Stimulated activated CD4-positive, alpha-beta T cell treated with anti-CD3 and anti-CD28 coated beads, Interleukin-1b, Interleukin-23, amount 100 ng/mL, for 48 hours (primary cell): ENCODE results near the gene ARHGEF10L.

Experiments
- DNase-seq: peaks from one replicate; pipeline ENCODE4 v3.0.0-alpha.2; 2020

The ARHGEF10L gene

DNA sequence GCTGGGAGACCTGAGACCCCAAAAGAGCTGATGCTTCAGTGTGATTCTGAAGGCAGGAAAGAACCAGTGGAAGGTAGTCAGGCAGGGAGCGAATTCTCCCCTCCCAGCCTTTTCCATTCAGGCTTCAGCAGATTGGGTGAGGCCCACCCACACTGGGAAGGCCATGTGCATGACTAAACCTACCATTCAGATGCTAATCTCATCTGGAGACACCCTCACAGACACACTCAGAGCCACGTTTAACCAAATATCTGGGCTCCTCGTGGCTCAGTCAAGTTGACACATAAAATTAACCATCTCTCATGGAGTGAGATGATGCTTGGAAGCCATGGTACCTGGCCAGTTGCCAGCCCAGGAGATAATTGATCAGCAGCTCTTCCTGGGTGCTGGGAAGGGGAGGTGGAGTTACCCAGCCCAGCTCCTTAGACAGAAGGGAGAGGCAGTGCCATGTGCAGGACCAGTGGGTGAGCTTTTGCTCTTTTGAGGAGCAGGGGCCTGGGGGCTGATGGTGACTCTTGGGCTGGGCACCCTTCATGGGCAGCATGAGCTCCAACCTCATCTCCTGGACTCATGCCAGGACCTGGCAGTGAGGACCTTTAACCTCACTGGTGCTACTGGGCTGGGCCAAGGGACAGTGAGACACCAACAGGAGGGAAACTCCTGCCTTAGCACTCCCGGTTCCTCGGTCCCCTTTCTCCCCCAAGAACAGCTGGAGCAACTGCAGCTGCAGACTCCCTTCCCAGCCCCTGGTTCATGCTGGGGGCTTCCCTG, 126.6 kb downstream of the ARHGEF10L start:
- DNase-seq, result no peak

- DNase-seq, result no peak
These were observed 128.1 kb downstream of the ARHGEF10L start for GRCh38 chr1:17667641-17668040.

DNA sequence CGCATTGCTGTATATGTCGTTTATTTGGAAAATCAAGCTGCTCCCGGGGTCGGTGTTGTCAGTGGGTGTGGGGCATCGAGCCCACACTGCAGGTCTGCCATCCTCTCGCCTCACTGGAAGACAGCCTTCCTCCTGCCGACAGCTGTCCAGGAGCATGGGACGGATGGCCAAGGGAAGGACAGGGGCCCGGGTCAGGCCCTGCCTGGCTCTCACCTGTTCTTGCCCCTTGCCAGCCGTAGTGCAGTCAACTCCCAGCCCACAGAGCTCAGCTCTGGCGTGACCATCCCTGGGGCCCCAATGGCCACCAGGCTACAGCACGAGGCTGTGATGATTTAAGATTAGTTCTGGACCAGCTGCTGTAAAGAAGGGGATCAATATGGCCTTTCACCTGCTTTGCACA, 128.7 kb downstream of the ARHGEF10L start:
- DNase-seq, result no peak

GRCh38 chr1:17668624-17669175, 129.2 kb downstream of the ARHGEF10L start:
- DNase-seq, result no peak

GRCh38 chr1:17669305-17669704, 129.8 kb downstream of the ARHGEF10L start:
- DNase-seq, result no peak

- no peak for DNase-seq
These were observed 130.5 kb downstream of the ARHGEF10L start for GRCh38 chr1:17669866-17670451.

DNA sequence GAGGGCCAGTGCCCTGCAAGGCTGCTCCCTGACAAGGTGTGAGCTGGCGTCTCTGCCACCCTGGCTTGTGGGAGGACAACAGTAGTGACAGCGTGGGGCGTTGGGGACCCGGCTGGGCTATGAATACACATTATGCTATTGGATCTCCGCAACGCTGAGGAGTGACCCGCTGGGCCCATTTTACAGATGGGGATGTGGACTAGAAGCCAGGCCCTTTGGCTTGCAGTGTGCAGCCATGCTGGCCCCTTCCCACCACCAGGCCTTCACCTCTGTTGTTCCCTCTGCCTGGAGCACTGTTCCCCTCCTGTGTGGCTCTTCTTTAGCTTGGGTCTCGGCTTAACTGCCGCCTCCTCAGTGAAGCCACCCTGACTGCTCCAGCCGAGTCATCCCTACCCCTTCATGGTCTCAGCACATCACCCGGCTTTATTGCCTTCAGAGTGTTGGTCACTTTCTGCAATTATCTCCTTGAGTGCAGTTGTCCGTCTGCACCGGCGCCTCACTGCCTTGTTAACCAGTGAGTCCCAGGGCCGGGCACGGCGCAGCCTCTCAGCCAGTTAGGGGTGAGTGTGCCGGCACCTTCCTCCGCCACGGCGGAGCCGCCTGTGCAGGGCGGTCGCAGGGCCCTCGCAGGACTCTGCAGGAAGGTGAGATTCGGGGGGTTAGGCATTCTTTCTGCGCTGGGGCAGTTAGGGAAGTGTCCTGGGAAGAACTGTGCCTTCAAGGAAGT, 131.3 kb downstream of the ARHGEF10L start:
- no peak for DNase-seq

DNA sequence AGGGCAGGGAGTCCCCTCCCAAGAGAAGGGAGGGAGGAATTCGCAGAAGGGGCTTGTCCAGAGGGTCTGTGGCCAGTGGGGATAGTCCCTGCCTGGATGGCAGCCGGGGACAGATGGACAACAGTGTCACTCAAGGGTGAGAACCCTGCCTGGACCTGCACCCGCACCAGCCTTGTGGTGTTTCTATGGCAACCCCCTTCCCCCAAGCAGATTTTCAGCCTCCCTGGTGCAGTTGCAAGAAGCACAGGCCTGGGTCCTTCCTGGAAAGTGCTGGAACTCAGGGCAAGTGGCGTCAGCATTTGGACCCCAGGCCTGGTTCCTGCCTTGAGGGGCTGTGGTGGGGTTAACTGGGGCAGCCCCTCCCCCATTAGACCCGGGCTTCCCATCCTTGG, 131.8 kb downstream of the ARHGEF10L start:
- no peak for DNase-seq

DNA sequence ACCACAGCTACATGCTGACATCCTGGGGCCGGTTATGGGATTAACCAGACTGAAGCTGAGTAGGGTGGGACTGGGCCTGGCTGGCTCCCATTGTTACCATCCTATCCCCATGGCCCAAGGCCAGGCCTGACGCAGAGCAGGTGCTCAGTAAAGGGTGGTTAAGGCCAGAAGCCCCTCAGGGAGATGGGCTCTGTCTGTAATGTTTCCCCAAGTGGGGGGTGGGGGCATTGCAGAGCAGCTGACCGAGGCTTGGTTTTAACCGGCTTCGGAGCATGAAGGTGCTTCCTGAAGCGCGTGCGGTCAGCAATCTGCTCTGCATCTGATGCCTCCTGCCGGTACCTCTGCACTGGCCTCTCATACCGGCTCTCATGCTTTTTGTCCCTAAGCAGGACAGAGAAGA, 132.2 kb downstream of the ARHGEF10L start:
- DNase-seq, result no peak

- no peak for DNase-seq
These were observed 132.7 kb downstream of the ARHGEF10L start for GRCh38 chr1:17672226-17672625.

DNA sequence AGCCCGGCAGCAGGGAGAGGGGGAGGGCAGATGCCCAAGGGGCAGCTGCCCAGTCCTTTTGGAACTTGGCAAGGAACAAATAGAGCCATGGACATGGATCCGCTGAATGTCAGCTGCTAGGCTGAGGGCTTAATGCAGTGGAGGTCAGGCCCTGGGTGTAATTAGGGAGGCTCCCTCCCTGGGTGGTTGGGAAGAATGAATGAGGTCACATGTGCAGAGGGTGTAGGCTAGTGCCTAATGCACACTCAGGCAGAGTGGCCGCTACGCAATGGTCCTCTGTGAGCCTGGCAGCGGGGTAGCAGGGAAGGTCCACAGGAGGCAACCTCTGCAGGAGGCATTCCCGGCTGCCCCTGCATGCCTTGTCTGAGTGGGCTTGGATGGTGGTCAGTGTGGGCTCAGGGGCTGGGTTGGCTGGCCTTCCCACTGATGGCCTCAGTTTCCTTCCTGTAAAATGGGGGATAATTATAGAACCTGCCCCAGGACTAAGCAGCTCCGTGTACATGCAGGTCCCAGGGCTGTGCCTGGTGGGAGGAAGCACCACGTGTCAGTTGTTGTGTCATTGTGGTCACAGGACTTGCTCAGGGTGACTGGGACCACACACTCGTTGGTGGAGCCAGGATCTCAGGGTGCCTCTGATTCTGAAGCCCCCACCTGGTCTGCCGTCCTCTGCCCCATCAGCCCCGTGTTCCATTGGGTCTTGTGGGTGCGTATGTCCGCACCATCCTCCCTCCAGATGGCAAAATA, 134.0 kb downstream of the ARHGEF10L start:
- no peak for DNase-seq

DNA sequence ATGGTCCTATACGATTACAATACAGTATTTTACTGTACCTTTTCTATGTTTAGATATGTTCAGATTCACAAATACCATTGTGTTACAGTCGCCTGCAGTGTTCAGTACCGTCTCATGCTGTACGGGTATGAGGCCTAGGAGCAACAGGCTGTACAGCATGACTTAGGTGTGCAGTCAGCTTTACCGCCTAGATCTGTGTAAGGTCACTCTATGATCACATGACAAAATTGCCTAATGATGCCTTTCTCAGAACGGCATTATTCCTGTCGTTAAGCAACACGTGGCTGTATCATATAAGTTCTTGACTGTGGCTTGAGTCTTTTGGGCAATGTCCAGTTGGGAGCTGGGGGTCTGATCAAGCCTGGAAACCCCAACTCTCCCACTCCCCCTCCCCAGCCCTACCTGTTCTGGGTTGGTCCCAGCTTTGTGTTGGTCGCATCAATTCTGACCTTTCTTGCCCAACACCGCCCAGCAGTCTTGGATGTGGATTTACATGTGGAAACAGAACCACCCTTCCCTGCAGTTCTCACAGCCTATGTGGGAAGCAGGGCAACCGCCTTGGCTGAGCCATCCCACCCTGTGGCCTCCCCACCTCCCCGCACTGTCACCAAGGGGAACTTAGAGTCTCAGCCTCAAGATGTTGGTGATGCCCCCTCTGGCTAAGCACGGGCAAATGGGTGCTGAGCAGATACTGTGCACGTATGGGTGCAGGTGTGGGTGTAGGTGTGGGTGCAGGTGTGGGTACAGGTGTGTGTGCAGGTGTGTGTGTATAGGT, 135.4 kb downstream of the ARHGEF10L start:
- DNase-seq, result no peak

DNA sequence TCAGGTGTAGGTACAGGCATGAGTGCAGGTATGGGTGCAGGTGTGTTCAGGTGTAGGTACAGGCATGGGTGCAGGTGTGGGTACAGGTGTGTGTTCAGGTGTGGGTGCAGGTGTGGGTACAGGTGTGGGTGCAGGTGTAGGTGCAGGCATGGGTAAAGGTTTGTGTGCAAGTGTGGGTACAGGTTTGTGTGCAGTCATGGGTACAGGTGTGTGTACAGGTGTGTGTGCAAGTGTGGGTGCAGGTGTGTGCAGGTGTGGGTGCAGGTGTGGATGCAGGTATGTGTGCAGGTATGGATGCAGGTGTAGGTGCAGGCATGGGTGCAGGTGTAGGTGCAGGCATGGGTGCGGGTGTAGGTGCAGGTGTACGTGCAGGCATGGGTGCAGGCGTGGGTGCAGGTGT, 136.2 kb downstream of the ARHGEF10L start:
- DNase-seq, result no peak

DNA sequence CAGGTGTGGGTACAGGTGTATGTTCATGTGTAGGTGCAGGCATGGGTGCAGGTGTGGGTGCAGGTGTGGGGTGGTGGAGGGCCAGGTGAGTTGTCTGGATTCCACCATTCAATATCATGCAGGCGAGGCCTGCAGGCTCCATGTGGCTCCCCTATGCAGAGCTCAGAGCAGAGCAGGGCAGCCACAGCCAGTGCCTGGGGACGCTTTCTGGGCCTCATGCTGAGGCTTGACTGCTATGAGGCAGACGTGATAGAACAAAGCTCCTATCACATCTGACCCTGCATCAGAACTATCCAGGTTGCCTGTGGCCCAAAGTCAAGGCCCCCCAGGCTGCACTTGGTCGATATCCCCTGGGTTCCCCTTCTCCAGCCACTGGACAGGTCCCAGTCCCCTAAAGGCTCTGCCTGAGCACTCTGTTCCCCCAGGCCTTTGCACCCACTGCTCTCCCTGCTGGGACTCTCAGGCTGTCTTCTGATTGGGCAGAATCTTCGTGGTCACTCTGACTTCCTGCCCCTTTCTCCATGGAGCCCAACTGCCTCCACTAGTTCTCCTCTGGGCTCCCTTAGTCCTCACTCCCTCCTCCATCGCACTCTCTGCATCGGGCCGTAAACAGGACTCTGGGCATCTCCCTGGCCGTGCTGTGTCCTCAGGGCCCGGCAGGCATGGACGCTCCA, 137.0 kb downstream of the ARHGEF10L start:
- DNase-seq, result no peak

GRCh38 chr1:17678011-17678410, 138.5 kb downstream of the ARHGEF10L start:
- DNase-seq, result no peak

DNA sequence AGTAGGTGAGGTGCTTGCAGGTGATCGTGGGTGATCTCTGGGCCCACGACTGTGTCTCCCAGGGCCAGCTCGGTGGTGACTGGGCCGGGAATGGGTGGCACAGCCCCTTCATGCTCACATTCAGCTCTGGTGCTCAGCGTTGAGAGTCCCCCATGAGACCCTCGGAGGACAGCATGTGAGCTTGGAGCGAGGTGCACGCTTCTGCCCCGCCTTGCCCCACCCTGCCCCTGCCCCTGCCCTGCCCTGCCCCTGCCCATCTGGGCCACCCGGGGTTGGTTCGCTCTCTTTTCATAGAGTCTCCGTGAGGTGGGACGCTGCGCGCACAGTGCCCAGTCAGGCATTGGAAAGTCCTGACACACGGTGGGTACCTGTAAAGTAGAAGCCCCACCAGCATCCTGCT, 140.4 kb downstream of the ARHGEF10L start:
- DNase-seq, result no peak

GRCh38 chr1:17680308-17680707, 140.8 kb downstream of the ARHGEF10L start:
- no peak for DNase-seq

- DNase-seq, result no peak
These were observed 142.9 kb downstream of the ARHGEF10L start for GRCh38 chr1:17682400-17682799.

DNA sequence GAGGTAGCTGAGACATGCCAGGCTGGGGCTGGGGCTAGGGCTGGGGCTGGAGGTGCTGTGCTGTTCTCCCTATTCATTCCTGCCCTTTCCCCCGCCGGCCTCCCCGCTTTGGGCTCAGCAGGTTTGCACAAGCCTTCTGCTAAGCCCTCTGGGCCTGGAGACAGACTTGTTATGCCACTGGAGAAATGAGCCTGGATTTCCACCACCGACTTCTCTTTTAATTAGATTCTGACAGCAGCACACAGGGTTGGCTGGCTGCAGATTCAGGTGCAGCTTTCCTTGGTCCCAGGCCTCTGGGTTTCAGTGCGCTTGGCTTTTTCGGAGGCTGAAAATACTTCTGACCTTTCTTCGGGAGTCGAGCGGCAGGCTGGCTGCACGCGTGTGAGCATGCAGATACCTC, 144.1 kb downstream of the ARHGEF10L start:
- no peak for DNase-seq

- DNase-seq, result no peak
These were observed 145.3 kb downstream of the ARHGEF10L start for GRCh38 chr1:17684810-17685209.

- no peak for DNase-seq
These were observed 146.8 kb downstream of the ARHGEF10L start for GRCh38 chr1:17686258-17686657.

GRCh38 chr1:17687145-17687544, 147.6 kb downstream of the ARHGEF10L start:
- no peak for DNase-seq
